ENCODE results near the gene ATPAF1.

ATPAF1 gene

DNA sequence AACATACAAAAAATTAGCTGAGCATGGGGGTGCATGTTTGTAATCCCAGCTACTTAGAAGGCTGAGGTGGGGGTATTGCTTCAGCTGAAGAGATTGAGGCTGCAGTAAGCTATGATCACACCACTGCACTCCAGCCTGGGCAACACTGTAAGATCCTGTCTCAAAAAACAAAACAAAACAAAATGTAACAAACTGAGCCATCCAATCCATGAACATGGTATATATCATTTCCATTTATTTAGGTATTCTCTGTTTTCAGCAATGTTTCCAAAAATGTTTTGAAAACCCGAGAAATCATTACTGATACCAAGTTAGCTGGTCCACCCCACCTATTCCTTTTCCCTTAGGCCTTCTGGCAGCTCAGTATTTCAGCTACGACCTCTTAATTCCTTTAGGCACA is 18.4 kb downstream of the ATPAF1 start:
- H3K4me3 ChIP-seq (ENCODE audit: low read length), result no peak overlapping the region
- no peak for TF ChIP-seq ZNF274 (IDR thresholded peaks at IDR 0.05; ENCODE audit: low read depth, low read length)

GRCh38 chr1:46647611-46648010 is 20.6 kb downstream of the ATPAF1 start:
- TF ChIP-seq ZNF274 (IDR thresholded peaks at IDR 0.05; ENCODE audit: low read depth, low read length), result no peak
- H3K4me3 ChIP-seq (ENCODE audit: low read length), result no peak overlapping the region

DNA sequence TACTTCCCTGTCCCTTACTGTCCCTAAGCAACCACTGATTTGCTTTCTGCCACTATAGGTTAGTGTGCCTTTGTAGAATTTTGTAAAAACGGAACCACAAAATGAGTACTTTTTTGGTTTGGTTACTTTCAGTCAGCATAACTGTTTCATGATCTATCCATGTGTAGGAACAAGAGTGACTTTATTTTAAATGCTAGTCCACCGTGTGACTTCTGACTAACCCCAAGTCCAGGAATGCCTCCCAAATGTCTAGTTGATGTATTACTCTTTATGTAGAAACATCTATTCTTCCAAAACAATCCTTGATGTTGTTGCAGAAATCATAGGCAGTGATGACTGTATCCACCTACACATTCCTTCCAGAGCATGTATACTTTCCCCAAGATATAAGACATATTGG is 21.3 kb downstream of the ATPAF1 start:
- TF ChIP-seq ZNF274 (IDR thresholded peaks at IDR 0.05; ENCODE audit: low read depth, low read length), result no peak

GRCh38 chr1:46646331-46646730 is 21.8 kb downstream of the ATPAF1 start:
- no peak overlapping the region for H3K4me3 ChIP-seq (ENCODE audit: low read length)
- TF ChIP-seq ZNF274 (IDR thresholded peaks at IDR 0.05; ENCODE audit: low read depth, low read length), result no peak

More for the DNA sequence above, 21.3 kb downstream of the ATPAF1 start:
- no peak overlapping the region for H3K4me3 ChIP-seq (ENCODE audit: low read length)

GRCh38 chr1:46645815-46646214 is 22.3 kb downstream of the ATPAF1 start:
- no peak overlapping the region for H3K4me3 ChIP-seq (ENCODE audit: low read length)
- TF ChIP-seq ZNF274 (IDR thresholded peaks at IDR 0.05; ENCODE audit: low read depth, low read length), result no peak

DNA sequence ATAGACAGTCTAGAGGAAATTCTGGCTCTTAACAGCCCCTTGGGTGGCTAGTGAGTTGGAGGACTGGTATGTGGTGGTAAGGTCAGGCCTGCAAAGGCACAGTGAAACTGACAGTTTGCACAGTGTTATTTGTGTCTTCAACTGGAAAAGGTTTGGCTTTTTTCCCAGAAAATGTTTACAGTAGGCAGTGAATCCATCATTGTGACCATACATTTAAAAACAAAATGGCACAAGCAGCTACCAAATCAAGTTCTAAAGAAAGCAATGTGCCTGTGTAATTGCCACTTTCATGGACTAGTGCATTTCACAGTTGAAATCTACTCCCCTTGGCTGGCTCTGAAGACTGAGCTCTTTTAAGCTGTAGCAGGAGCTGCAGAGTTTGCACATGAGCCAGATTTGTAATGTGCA is 24.8 kb downstream of the ATPAF1 start:
- TF ChIP-seq ZNF274 (IDR thresholded peaks at IDR 0.05; ENCODE audit: low read depth, low read length), result no peak
- no peak overlapping the region for H3K4me3 ChIP-seq (ENCODE audit: low read length)

GRCh38 chr1:46642115-46642680 is 26.0 kb downstream of the ATPAF1 start:
- H3K4me3 ChIP-seq (ENCODE audit: low read length), result no peak overlapping the region
- no peak for TF ChIP-seq ZNF274 (IDR thresholded peaks at IDR 0.05; ENCODE audit: low read depth, low read length)

GRCh38 chr1:46639547-46639946 is 28.6 kb downstream of the ATPAF1 start:
- TF ChIP-seq ZNF274 (IDR thresholded peaks at IDR 0.05; ENCODE audit: low read depth, low read length), result no peak
- no peak overlapping the region for H3K4me3 ChIP-seq (ENCODE audit: low read length)

- H3K4me3 ChIP-seq (ENCODE audit: low read length), result no peak overlapping the region
- no peak for TF ChIP-seq ZNF274 (IDR thresholded peaks at IDR 0.05; ENCODE audit: low read depth, low read length)
These were observed 29.2 kb downstream of the ATPAF1 start for GRCh38 chr1:46638921-46639320.

DNA sequence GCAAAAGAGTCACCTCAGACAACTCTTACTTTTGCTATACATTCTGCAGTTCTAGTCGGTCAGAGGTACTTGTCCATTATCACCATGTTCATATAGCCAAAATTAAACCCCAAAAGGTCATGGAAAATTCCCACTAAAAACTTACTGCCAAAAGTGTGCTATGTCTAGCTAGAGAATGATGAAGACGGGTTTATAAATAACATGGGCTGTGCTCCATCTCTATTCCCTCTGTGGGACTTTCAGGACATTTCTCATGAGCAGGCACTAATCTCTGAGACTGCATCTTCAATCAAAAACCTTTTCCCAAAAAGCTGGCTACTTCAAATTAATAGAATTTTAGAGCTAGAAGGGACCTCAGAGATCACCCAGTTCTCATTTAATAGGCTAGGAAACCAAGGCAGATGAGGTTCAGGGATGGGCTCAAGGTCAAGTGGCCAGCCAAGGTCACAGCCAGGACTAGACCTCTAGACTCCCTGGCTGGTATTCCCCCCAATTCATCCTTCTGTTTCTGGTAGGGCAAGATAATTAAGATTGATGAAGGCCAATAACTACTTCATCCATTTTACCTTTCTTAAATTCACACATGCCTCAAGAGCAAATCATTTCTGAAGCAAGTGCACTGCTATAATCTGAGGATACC is 30.6 kb downstream of the ATPAF1 start:
- TF ChIP-seq ZNF274 (IDR thresholded peaks at IDR 0.05; ENCODE audit: low read depth, low read length), result no peak
- no peak overlapping the region for H3K4me3 ChIP-seq (ENCODE audit: low read length)

DNA sequence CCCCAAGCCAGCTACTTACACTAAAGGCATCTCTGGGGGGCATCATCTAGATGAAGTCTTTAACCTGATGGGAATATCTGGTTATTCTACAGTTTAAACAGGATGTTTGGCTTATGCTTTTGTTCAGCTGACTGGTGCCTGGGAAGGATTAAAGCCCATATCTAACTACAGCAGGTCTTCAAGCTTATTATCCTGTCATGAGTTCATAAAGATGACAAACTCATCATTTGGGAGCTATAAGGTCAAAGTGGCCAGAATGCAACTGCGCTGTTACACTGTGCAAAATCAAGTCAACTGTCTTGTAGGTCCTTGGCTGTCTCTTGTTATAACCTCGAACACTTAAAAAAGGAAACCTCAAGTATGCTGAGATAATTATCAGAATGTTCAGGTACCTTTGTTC is 33.0 kb downstream of the ATPAF1 start:
- no peak overlapping the region for H3K4me3 ChIP-seq (ENCODE audit: low read length)
- no peak for TF ChIP-seq ZNF274 (IDR thresholded peaks at IDR 0.05; ENCODE audit: low read depth, low read length)

DNA sequence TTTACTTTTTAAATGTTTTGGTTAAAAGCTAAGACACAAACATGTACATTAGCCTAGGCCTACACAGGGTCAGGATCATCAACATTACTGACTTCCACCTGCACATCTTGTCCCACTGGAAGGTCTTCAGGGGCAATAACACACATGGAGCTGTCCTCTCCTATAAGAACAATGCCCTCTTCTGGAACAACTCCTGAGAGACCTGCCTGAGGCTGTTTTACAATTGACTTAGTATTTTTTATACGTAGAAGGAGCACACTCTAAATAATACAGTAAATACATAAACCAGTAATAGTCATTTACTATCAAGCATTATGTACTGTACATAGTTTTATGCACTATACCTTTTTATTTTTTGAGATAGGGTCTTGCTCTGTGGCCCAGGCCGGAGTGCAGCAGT is 37.4 kb downstream of the ATPAF1 start:
- H3K4me3 ChIP-seq (ENCODE audit: low read length), result no peak overlapping the region
- TF ChIP-seq ZNF274 (IDR thresholded peaks at IDR 0.05; ENCODE audit: low read depth, low read length), result no peak

DNA sequence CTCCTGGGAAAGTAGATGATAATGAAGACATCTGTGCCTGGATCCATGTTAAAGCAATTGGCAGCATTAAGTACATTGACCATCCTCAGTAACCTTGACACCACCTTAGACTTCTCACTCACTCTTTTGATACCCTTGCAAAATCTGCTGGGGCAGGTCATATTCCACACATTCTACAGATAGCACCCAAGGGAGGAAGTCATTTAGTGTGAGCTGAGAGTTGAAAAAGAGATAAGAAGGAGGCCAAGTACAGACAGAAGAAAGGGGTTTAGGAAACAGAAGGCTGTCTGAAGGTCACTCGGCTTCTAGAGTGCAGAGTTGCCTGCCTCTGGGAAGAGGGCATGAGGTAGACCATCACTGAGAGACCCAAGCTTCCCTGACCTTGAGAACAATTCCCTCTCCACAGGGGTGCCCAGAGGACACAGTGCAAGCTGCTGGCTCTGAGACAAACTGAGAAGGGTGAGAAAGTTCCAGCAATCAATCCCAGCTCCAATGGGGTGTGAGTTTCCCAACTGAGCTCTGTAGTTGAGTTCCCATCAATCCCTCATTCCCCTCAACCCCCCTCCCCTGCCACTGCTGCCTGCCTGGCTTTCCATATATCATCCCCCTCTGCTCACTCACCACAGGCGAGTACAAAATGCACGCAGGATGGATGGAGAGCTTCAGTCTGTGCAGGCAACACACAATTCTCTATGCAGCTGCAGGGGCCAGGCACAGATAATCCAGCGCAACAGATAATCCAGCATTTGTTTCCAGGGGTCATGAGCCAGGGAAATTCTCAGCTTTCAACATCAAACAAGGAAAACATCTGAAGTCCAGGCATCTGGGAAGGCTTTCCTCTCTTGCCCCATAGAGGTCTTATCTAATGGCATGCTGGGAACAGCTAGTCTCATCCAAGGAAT is 44.2 kb downstream of the ATPAF1 start:
- H3K4me3 ChIP-seq (ENCODE audit: low read length), result no peak overlapping the region
- TF ChIP-seq ZNF274 (IDR thresholded peaks at IDR 0.05; ENCODE audit: low read depth, low read length), result no peak

DNA sequence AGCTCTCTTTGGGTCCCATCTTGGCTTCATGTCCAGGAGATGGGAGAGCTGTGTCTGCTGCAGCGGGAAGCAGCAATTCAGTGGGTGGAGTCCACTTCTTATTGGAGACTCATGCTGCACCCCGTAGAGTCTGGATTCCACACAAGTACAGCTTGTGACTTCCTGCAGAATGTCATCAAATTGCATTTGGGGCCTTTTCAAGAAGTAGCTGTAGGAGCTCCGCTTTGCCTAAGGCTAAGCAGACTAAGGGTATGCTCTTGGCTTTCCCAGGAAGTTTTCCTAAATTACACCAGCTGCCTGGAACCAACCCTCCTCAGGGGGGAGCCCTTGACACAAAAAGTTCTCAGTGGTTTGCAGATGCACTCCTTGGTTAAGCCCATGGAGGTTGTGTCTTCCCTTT is 45.8 kb downstream of the ATPAF1 start:
- no peak overlapping the region for H3K4me3 ChIP-seq (ENCODE audit: low read length)
- TF ChIP-seq ZNF274 (IDR thresholded peaks at IDR 0.05; ENCODE audit: low read depth, low read length), result no peak

DNA sequence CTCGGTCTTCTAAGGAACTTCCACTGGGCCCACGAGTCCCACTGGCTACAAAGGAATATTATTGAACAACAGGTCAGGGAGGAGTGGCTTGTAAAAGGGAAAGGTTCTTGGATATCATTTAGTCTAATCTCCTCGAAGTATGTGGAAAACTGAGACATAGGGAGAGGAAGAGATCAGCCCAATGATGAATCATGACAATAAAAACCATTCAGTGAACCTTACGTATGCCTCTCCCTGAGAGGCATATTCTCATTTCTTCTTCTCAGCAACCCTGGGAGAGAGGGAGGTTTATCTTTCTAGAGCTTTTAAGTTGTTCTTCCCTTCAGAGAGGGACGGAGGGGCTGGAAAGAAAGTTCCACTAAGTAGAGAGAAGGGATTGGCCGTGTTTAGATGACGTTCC is 46.2 kb downstream of the ATPAF1 start:
- TF ChIP-seq ZNF274 (IDR thresholded peaks at IDR 0.05; ENCODE audit: low read depth, low read length), result no peak
- H3K4me3 ChIP-seq (ENCODE audit: low read length), result no peak overlapping the region

All from GM08714 (cell line).